Stimulated activated CD4-positive, alpha-beta T cell treated with anti-CD3 and anti-CD28 coated beads, Interleukin-2, amount 100 ng/mL, for 4 hours (primary cell): ENCODE measurements around the gene PIM1.

Experiments used
- DNase-seq: peaks from one replicate; pipeline ENCODE4 v3.0.0-alpha.2; 2020; ENCODE audit warnings: low read depth

Gene PIM1

GRCh38 chr6:37222125-37222967, 52.4 kb downstream of the PIM1 start:
- DNase-seq, result peak; percentile 48

DNA sequence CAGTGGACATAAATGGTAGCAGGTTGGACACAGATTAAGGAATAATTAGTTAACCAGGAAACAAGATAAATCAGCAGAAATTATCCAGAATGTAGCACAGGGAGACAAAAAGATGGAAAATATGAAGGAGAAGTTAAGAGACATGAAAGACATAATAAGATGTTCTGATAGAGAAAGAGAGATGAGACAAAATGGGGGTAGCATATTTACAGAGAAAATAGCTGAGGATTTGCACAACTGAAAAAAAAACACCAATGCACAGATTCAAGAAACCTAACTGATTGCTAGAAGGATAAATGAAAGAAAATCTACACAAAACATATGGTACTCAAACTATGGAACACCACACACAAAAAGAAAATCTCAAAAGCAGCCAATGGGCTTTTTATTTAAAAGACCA, 53.0 kb downstream of the PIM1 start:
- DNase-seq, result no peak
